Measurements from ENCODE around the gene NOD1. TPM values are rescaled to one million over a fixed set of nuclear protein-coding genes. Genes with fewer than 3 reads are reported as not detected.

Gene NOD1
- total RNA-seq, 2 donors from 2014 or later: 16.2 to 47.0 TPM

DNA sequence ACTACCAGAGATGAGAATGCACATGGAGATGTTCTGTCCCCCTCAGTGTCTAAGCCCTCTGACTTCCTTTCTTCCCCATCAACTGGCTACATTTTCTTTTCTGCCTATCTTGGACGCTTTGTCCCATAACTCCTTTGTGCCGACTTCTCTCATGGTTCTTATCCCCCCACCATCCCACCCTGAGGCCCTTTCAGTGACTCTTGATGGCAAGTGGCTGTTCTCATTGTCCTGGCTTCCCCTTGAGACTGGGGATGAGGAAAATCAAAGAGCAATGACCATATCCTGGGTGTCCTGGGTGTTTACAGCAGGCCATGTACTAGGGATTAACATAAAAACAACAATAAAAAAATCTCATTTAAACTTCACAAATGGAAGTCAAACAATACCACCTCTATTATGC is 44.9 kb upstream of the NOD1 start:
- no peak for ATAC-seq (ENCODE audit: insufficient number of reproducible peaks, low FRiP score, low read depth)
- H3K4me3 ChIP-seq: no peak overlapping the region
- TF ChIP-seq, protein P1, sequence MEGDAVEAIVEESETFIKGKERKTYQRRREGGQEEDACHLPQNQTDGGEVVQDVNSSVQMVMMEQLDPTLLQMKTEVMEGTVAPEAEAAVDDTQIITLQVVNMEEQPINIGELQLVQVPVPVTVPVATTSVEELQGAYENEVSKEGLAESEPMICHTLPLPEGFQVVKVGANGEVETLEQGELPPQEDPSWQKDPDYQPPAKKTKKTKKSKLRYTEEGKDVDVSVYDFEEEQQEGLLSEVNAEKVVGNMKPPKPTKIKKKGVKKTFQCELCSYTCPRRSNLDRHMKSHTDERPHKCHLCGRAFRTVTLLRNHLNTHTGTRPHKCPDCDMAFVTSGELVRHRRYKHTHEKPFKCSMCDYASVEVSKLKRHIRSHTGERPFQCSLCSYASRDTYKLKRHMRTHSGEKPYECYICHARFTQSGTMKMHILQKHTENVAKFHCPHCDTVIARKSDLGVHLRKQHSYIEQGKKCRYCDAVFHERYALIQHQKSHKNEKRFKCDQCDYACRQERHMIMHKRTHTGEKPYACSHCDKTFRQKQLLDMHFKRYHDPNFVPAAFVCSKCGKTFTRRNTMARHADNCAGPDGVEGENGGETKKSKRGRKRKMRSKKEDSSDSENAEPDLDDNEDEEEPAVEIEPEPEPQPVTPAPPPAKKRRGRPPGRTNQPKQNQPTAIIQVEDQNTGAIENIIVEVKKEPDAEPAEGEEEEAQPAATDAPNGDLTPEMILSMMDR (IDR thresholded peaks at IDR 0.05): no peak
- H3K4me1 ChIP-seq (ENCODE audit: control insufficient read depth in 1 of 2, low read depth in 2 of 2): no peaks in the 10 kb centered on the region
- no peak overlapping the region for H3K27ac ChIP-seq
- no peaks in the 10 kb centered on the region for H3K36me3 ChIP-seq
- H3K27me3 ChIP-seq (replicated peaks; ENCODE audit: insufficient read depth): no peaks in the 10 kb centered on the region
- H3K9me3 ChIP-seq: no peaks in the 10 kb centered on the region
- no peak for DNase-seq (ENCODE audit: low spot score)

DNA sequence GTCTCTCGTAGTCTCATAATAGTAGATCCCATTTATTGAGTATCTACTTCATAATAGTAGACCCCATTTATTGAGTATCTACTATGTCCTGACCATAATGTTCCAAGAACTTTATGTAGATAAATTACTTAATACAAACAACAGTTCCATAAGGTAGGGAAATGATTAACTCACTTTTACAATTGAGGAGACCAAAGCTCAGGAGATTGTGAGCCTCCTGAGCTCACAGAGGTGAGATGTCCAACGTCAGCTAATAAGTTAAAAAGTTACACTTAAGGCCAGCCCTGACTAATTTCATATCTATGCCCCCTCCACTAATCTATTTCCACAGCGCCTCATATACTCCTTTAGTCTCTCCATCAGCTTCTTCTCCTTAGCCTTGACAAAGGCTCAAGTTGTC is 43.6 kb upstream of the NOD1 start:
- H3K4me1 ChIP-seq (ENCODE audit: control insufficient read depth in 1 of 2, low read depth in 2 of 2): no peaks in the 10 kb centered on the region
- TF ChIP-seq, protein P1 (IDR thresholded peaks at IDR 0.05): no peak
- H3K27ac ChIP-seq: no peak overlapping the region
- no peaks in the 10 kb centered on the region for H3K27me3 ChIP-seq (replicated peaks; ENCODE audit: insufficient read depth)
- DNase-seq (ENCODE audit: low spot score) (no peak), ATAC-seq (ENCODE audit: insufficient number of reproducible peaks, low FRiP score, low read depth) (no peak)
- no peak overlapping the region for H3K4me3 ChIP-seq
- H3K9me3 ChIP-seq: no peaks in the 10 kb centered on the region
- H3K36me3 ChIP-seq: no peaks in the 10 kb centered on the region

DNA sequence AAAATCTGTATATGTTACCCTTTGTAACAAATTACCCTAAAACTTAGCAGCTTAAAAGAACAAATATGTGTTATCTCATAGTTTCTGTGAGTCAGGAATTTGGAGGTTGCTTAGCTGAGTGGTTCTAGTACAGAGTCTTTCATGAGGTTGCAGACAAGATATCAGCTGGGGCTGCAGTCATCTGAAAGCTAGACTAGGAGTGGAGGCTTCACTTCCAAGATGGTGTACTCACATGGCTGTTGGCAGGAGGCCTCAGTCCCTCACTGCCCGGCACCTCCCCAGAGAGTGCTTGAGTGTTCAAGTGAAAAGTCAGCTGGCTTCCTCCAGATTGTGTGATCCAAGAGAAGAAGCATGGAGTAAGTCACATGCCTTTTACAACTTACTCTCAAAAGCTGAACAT is 42.9 kb upstream of the NOD1 start:
- Histone ChIP-seq H3K9me3 (no peaks in the 10 kb centered on the region), H3K4me1 (ENCODE audit: control insufficient read depth in 1 of 2, low read depth in 2 of 2) (no peaks in the 10 kb centered on the region), H3K27ac (no peak overlapping the region), H3K4me3 (no peak overlapping the region), H3K27me3 (replicated peaks; ENCODE audit: insufficient read depth) (no peaks in the 10 kb centered on the region), H3K36me3 (no peaks in the 10 kb centered on the region)
- peak; percentile 76 for ATAC-seq (ENCODE audit: insufficient number of reproducible peaks, low FRiP score, low read depth)
- TF ChIP-seq, protein P1 (IDR thresholded peaks at IDR 0.05): no peak
- no peak for DNase-seq (ENCODE audit: low spot score)

DNA sequence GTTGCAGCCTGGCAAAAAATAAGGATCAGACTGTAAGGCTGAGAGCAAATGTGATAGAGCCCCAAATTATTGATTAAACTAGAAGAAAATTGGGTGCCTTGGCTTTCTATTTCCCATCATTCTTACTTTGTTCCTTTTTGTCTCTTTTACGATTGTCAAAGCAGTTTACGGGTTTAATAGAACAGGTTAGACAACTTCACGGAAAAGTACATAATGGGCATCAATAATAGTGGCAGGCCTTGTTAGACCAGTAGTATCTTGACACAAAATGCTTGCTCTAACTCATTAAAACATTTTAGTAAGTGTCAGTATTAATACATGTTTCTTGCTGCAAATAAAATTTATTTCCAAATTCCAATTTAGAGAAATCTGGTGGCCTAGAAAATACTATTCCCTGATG is 40.5 kb upstream of the NOD1 start:
- no peaks in the 10 kb centered on the region for H3K27me3 ChIP-seq (replicated peaks; ENCODE audit: insufficient read depth)
- H3K36me3 ChIP-seq: no peaks in the 10 kb centered on the region
- no peaks in the 10 kb centered on the region for H3K9me3 ChIP-seq
- TF ChIP-seq, protein P1 (IDR thresholded peaks at IDR 0.05): no peak
- no peaks in the 10 kb centered on the region for H3K4me1 ChIP-seq (ENCODE audit: control insufficient read depth in 1 of 2, low read depth in 2 of 2)
- ATAC-seq (ENCODE audit: insufficient number of reproducible peaks, low FRiP score, low read depth) (no peak), DNase-seq (ENCODE audit: low spot score) (no peak)
- H3K27ac ChIP-seq: no peak overlapping the region
- no peak overlapping the region for H3K4me3 ChIP-seq

DNA sequence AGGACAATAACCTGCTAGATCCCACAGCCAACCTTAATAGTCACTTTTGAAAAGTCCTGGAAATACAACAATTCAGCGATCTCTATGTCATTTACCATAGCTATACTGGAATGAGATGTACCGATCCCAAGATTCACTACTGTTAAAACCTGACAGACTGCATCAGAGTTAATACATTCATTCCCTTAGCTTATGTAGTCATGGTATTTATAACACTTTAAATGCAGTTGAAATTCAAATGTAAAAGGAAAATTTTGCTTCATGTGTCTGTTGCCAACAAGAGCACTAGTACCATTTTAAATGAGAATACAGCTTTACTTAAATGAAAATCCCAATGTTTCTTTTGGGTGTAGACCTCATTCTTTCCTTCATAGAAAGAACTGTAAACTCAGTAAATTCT is 37.2 kb upstream of the NOD1 start:
- TF ChIP-seq, protein P1 (IDR thresholded peaks at IDR 0.05): no peak
- ATAC-seq (ENCODE audit: insufficient number of reproducible peaks, low FRiP score, low read depth): no peak

More for the DNA sequence above, 37.2 kb upstream of the NOD1 start:
- no peaks in the 10 kb centered on the region for H3K36me3 ChIP-seq
- no peak overlapping the region for H3K27ac ChIP-seq
- no peaks in the 10 kb centered on the region for H3K9me3 ChIP-seq
- no peaks in the 10 kb centered on the region for H3K27me3 ChIP-seq (replicated peaks; ENCODE audit: insufficient read depth)
- no peak overlapping the region for H3K4me3 ChIP-seq
- H3K4me1 ChIP-seq (ENCODE audit: control insufficient read depth in 1 of 2, low read depth in 2 of 2): no peaks in the 10 kb centered on the region
- DNase-seq (ENCODE audit: low spot score): no peak

Data from thoracic aorta (tissue), 2 donors.